GM12878 (cell line): ENCODE measurements around the gene FAM98C. TPM values are rescaled to one million over a fixed set of nuclear protein-coding genes. Genes with fewer than 3 reads are reported as not detected.

Experiments
- ATAC-seq: fragments of 200-7000 bp; cut with Tn5 transposase; 3 replicates; pipeline ENCODE4 v1.9.1; 2020; ENCODE audit warnings: mild to moderate bottlenecking, moderate library complexity
- BruUV-seq: library from RNA; stranded (reverse); fragments of 400-500 nt; replicated peaks from 2 replicates; lab custom pipeline; 2021; lab: Mats Ljungman, UMichigan
- CTCF ChIA-PET: fragments of 300-600 bp; sonication (Branson Sonifier 250); formaldehyde crosslinking; extraction: SDS; loops from one replicate; lab custom pipeline; 2021; ENCODE audit warnings: inconsistent platforms; lab: Yijun Ruan, JAX
- POLR2A ChIA-PET: fragments of 350-600 bp; formaldehyde crosslinking; extraction: SDS; loops from one replicate; lab custom pipeline; 2021; ENCODE audit warnings: inconsistent platforms; lab: Charles Lee
- RAD21 ChIA-PET: fragments of 300-600 bp; sonication (Branson Sonifier 250); formaldehyde crosslinking; loops from one replicate; lab custom pipeline; 2023; ENCODE audit warnings: antibody characterized with exemption; ENCODE audit not compliant: unreplicated experiment; lab: Charles Lee
- SMC1A ChIA-PET: fragments of 300-600 bp; sonication (Branson Sonifier 250); formaldehyde crosslinking; loops from one replicate; lab custom pipeline; 2023; ENCODE audit not compliant: unreplicated experiment, uncharacterized antibody; lab: Charles Lee
- DNase-seq: peaks from one replicate; pipeline ENCODE4 v3.0.0-alpha.2; 2011; ENCODE audit warnings: low read depth, low spot score
- FAIRE-seq: peaks from 3 replicates; lab custom pipeline; 2011; peaks lifted over from hg19 to GRCh38; lab: Jason Lieb, UNC
- H2AFZ ChIP-seq: 2 replicates; pipeline ENCODE4 v1.6.0; 2011; ENCODE audit warnings: low read depth, low read length, control low read depth; ENCODE audit not compliant: control insufficient read depth
- H3K27ac ChIP-seq: 2 replicates; pipeline ENCODE4 v1.5.1; 2011; ENCODE audit warnings: control low read depth; ENCODE audit not compliant: control insufficient read depth, insufficient read depth
- H3K27me3 ChIP-seq, 2 experiments: replicated peaks in 1 of 2; 2 replicates each; pipeline versions ENCODE4 v1.6.0 to v1.6.1; 2011; ENCODE audit warnings: low read length in 1 of 2; ENCODE audit not compliant: control insufficient read depth in 2 of 2, insufficient read depth in 2 of 2
- H3K36me3 ChIP-seq, 2 experiments: 2 replicates each; pipeline ENCODE4 v1.5.1; 2011; ENCODE audit warnings: low read length in 1 of 2; ENCODE audit not compliant: control insufficient read depth in 2 of 2, insufficient read depth in 2 of 2
- H3K4me1 ChIP-seq: 2 replicates; pipeline ENCODE4 v1.6.1; 2011; ENCODE audit warnings: mild to moderate bottlenecking, low read length, moderate library complexity, mixed read lengths; ENCODE audit not compliant: control insufficient read depth, insufficient read depth
- H3K4me2 ChIP-seq: 2 replicates; pipeline ENCODE4 v1.6.0; 2011; ENCODE audit warnings: control low read depth; ENCODE audit not compliant: control insufficient read depth, insufficient read depth
- H3K4me3 ChIP-seq: fragments of 200-600 bp; sonication (generic); 2 replicates; pipeline ENCODE4 v1.5.1; 2016
- H3K79me2 ChIP-seq: 2 replicates; pipeline ENCODE4 v1.6.0; 2011; ENCODE audit warnings: low read length; ENCODE audit not compliant: control insufficient read depth, insufficient read depth
- H3K9ac ChIP-seq: 2 replicates; pipeline ENCODE4 v1.8.0; 2011; ENCODE audit warnings: low read length, control low read depth, mixed read lengths; ENCODE audit not compliant: control insufficient read depth, insufficient read depth
- H3K9me3 ChIP-seq: replicated peaks from 3 replicates; pipeline ENCODE4 v1.5.1; 2011; ENCODE audit warnings: mild to moderate bottlenecking, low read length; ENCODE audit not compliant: control insufficient read depth, insufficient read depth
- H4K20me1 ChIP-seq: 2 replicates; pipeline ENCODE4 v1.6.0; 2011; ENCODE audit not compliant: control insufficient read depth, insufficient read depth
- BACH1 ChIP-seq: fragments of 450-650 bp; IDR thresholded peaks from 2 replicates; pipeline ENCODE4 v1.6.1; 2017; ENCODE audit warnings: mild to moderate bottlenecking, borderline replicate concordance
- CBX5 ChIP-seq: sonication (generic); IDR thresholded peaks from 2 replicates; pipeline ENCODE4 v1.6.1; 2016; ENCODE audit warnings: low read depth, moderate library complexity, mild to moderate bottlenecking, inconsistent platforms
- HDAC2 ChIP-seq: fragments of 200-600 bp; sonication (generic); IDR thresholded peaks from 2 replicates; pipeline ENCODE4 v1.6.1; 2017
- HDGF ChIP-seq: fragments of 450-650 bp; IDR thresholded peaks from 2 replicates; pipeline ENCODE4 v1.6.1; 2016; ENCODE audit warnings: antibody characterized with exemption
- MEF2A ChIP-seq: IDR thresholded peaks from 2 replicates; pipeline ENCODE4 v1.6.1; 2011; ENCODE audit warnings: low read depth, mild to moderate bottlenecking, low read length, moderate library complexity; ENCODE audit not compliant: insufficient read depth
- MYC ChIP-seq: IDR thresholded peaks from 2 replicates; pipeline ENCODE4 v1.6.1; 2011; ENCODE audit warnings: mild to moderate bottlenecking, low read length, moderate library complexity, inconsistent platforms; ENCODE audit not compliant: insufficient read depth, insufficient replicate concordance, insufficient read length, severe bottlenecking
- NFYA ChIP-seq: IDR thresholded peaks from 2 replicates; pipeline ENCODE4 v1.6.1; 2011; ENCODE audit warnings: low read depth, mild to moderate bottlenecking, low read length, improper control_type of control experiment, borderline replicate concordance
- POLR2A ChIP-seq: IDR thresholded peaks from 2 replicates; pipeline ENCODE4 v1.6.1; 2011; ENCODE audit warnings: low read depth, mild to moderate bottlenecking, low read length
- POU2F2 ChIP-seq: IDR thresholded peaks from 3 replicates; pipeline ENCODE4 v1.6.1; 2011; ENCODE audit warnings: low read depth, mild to moderate bottlenecking, low read length, borderline replicate concordance
- SIN3A ChIP-seq: IDR thresholded peaks from 2 replicates; pipeline ENCODE4 v1.6.1; 2012; ENCODE audit warnings: low read depth, low read length, improper control_type of control experiment
- TCF12 ChIP-seq: IDR thresholded peaks from 2 replicates; pipeline ENCODE4 v1.6.1; 2011; ENCODE audit warnings: low read depth, mild to moderate bottlenecking, low read length
- USF2 ChIP-seq: IDR thresholded peaks from 2 replicates; pipeline ENCODE4 v1.6.1; 2011; ENCODE audit warnings: low read depth, low read length, improper control_type of control experiment, borderline replicate concordance
- ZBTB4 ChIP-seq: fragments of 450-650 bp; formaldehyde crosslinking; IDR thresholded peaks from 2 replicates; pipeline ENCODE4 v1.4.0; 2022; ENCODE audit warnings: mild to moderate bottlenecking, moderate library complexity
- WGBS: methylation state at CpG from one replicate; pipeline ENCODE4 v1.1.6; 2016; ENCODE audit warnings: low lambda C conversion rate; ENCODE audit not compliant: insufficient replicate concordance, insufficient coverage; ENCODE audit errors: missing lambda C conversion rate; 5-methylcytosine and 5-hydroxymethylcytosine counted together
- in situ Hi-C: fragments of 300-500 bp; cut with MboI; formaldehyde crosslinking; loops from 9 replicates; pipeline ENCODE4 v1.14.3; 2018; ENCODE audit warnings: mixed read lengths
- intact Hi-C: fragments of 100-400 bp; cut with micrococcal nuclease; formaldehyde crosslinking; loops from one replicate; pipeline ENCODE4 v1.14.2; 2022; ENCODE audit not compliant: unreplicated experiment
- polyA plus RNA-seq, 11 experiments: library from polyadenylated mRNA; depleted of rRNA in 4 of 11; unstranded in 6 of 11; stranded (reverse) in 5 of 11; fragments of >200 nt; fragmentation: Nextera tagmentation in 4 of 11; fragmentation: Illumina TruSeq in 1 of 11; extraction: Ambion mirVana in 4 of 11; extraction: Trizol in 1 of 11; gene quantifications; 1 replicate in 1 of 11; 2 replicates in 10 of 11; pipeline versions ENCODE4 v1.2.1 to v1.2.3, GENCODE V29; 2011 to 2016; ENCODE audit warnings: inconsistent platforms in 2 of 11, missing spikeins in 2 of 11, low read depth in 1 of 11
- total RNA-seq, 4 experiments: library from RNA; depleted of rRNA in 3 of 4; stranded (reverse); fragments of >200 nt in 3 of 4; fragmentation: Illumina TruSeq in 1 of 4; extraction: Trizol in 1 of 4; gene quantifications; 2 replicates each; pipeline versions ENCODE4 v1.2.1 to v1.2.3, GENCODE V29; 2013 to 2021
- TF ChIP-seq, protein P1 (sequence below): fragments of 450-650 bp; IDR thresholded peaks from 2 replicates; pipeline ENCODE4 v1.6.1; 2017; ENCODE audit warnings: antibody characterized with exemption, mild to moderate bottlenecking, moderate library complexity

FAM98C gene
- total and polyA plus RNA-seq, 10 of the 15 experiments (the other 5 are each of a cell fraction or from before 2014, with no cell fraction given) = 1.4 to 17.2 (median 9.5) TPM

GRCh38 chr19:38392707-38393308 is 10.1 kb upstream of the FAM98C start:
- H3K9me3 ChIP-seq = no peaks in the 10 kb centered on the region
- no peaks in the 10 kb centered on the region for H3K79me2 ChIP-seq
- H2AFZ ChIP-seq = no peak overlapping the region
- no peaks in the 10 kb centered on the region; the same call in 1 of the 2 replicates for H4K20me1 ChIP-seq
- WGBS = 61% methylated on average over 6 of the region's 6 CpGs
- H3K4me1 ChIP-seq = peaks cover 5% of the 10 kb centered on the region; the same call in 1 of the 2 replicates
- RAD21 ChIA-PET = no interaction called here
- FAIRE-seq (no peak), DNase-seq (no peak), ATAC-seq (no peak)
- no peak overlapping the region for H3K9ac ChIP-seq
- H3K36me3 ChIP-seq = no peaks in the 10 kb centered on the region
- no peak overlapping the region for H3K4me2 ChIP-seq
- peaks cover 2 to 5% of the 10 kb centered on the region in 2 experiments; a peak in 3 of 4 replicates for H3K27me3 ChIP-seq
- CTCF ChIA-PET = interaction anchor here (1.0 kb wide), 1 partner anchor 10 kb away, joined by 5 read pairs; the partner anchor contains the start of gene FAM98C
- intact Hi-C loops (no loop called here), in situ Hi-C loops (no loop called here)
- POLR2A ChIA-PET = interaction anchor here (0.7 kb wide), 1 partner anchor 70 kb away, joined by 10 read pairs; no protein-coding TSS in a partner anchor
- no TSS peak for BruUV-seq
- no peak overlapping the region for H3K4me3 ChIP-seq
- H3K27ac ChIP-seq = no peak overlapping the region
- SMC1A ChIA-PET = no interaction called here
- no peak for TF ChIP-seq MEF2A
- TF ChIP-seq NFYA = no peak
- no peak for TF ChIP-seq TCF12
- no peak for TF ChIP-seq ZBTB4
- TF ChIP-seq POLR2A = no peak
- no peak for TF ChIP-seq POU2F2
- TF ChIP-seq HDAC2 = no peak
- TF ChIP-seq, protein P1, sequence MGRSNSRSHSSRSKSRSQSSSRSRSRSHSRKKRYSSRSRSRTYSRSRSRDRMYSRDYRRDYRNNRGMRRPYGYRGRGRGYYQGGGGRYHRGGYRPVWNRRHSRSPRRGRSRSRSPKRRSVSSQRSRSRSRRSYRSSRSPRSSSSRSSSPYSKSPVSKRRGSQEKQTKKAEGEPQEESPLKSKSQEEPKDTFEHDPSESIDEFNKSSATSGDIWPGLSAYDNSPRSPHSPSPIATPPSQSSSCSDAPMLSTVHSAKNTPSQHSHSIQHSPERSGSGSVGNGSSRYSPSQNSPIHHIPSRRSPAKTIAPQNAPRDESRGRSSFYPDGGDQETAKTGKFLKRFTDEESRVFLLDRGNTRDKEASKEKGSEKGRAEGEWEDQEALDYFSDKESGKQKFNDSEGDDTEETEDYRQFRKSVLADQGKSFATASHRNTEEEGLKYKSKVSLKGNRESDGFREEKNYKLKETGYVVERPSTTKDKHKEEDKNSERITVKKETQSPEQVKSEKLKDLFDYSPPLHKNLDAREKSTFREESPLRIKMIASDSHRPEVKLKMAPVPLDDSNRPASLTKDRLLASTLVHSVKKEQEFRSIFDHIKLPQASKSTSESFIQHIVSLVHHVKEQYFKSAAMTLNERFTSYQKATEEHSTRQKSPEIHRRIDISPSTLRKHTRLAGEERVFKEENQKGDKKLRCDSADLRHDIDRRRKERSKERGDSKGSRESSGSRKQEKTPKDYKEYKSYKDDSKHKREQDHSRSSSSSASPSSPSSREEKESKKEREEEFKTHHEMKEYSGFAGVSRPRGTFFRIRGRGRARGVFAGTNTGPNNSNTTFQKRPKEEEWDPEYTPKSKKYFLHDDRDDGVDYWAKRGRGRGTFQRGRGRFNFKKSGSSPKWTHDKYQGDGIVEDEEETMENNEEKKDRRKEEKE = no peak
- no peak for TF ChIP-seq HDGF
- no peak for TF ChIP-seq BACH1
- TF ChIP-seq USF2 = no peak
- TF ChIP-seq MYC = no peak
- TF ChIP-seq CBX5 = no peak
- TF ChIP-seq SIN3A = no peak
